HG03039 (cell line): Measurements from ENCODE around the gene IL10RB.

Source experiments
- ATAC-seq: cut with Tn5 transposase; IDR thresholded peaks from one replicate; pipeline ENCODE4 v1.9.1; 2021; ENCODE audit warnings: mild to moderate bottlenecking, moderate library complexity; ENCODE audit not compliant: unreplicated experiment

Gene IL10RB

GRCh38 chr21:33265664-33266049 is 510 bp upstream of the IL10RB start:
- ATAC-seq = no peak

- ATAC-seq = no peak
Observed at GRCh38 chr21:33266789-33267135, 595 bp downstream of the IL10RB start.

- no peak for ATAC-seq
Observed at GRCh38 chr21:33267250-33267649, 1.1 kb downstream of the IL10RB start.

GRCh38 chr21:33268393-33268736 is 2.2 kb downstream of the IL10RB start:
- ATAC-seq = no peak

GRCh38 chr21:33268737-33269441 is 2.7 kb downstream of the IL10RB start:
- ATAC-seq = peak; percentile 53

GRCh38 chr21:33270986-33271385 is 4.8 kb downstream of the IL10RB start:
- no peak for ATAC-seq

- no peak for ATAC-seq
Observed at GRCh38 chr21:33273044-33273443, 6.9 kb downstream of the IL10RB start.

- no peak for ATAC-seq
Observed at GRCh38 chr21:33278721-33279120, 12.6 kb downstream of the IL10RB start.

GRCh38 chr21:33279330-33279820 is 13.2 kb downstream of the IL10RB start:
- ATAC-seq = no peak

GRCh38 chr21:33281096-33281652 is 15.0 kb downstream of the IL10RB start:
- ATAC-seq = no peak

- no peak for ATAC-seq
Observed at GRCh38 chr21:33283203-33283602, 17.0 kb downstream of the IL10RB start.

GRCh38 chr21:33286076-33286475 is 19.9 kb downstream of the IL10RB start:
- no peak for ATAC-seq

GRCh38 chr21:33286600-33287456 is 20.7 kb downstream of the IL10RB start:
- no peak for ATAC-seq

- no peak for ATAC-seq
Observed at GRCh38 chr21:33289199-33289819, 23.1 kb downstream of the IL10RB start.

- no peak for ATAC-seq
Observed at GRCh38 chr21:33290441-33290840, 24.3 kb downstream of the IL10RB start.

- no peak for ATAC-seq
Observed at GRCh38 chr21:33291686-33292085, 25.5 kb downstream of the IL10RB start.

GRCh38 chr21:33292724-33293123 is 26.6 kb downstream of the IL10RB start:
- no peak for ATAC-seq

- ATAC-seq = no peak
Observed at GRCh38 chr21:33293136-33293535, 27.0 kb downstream of the IL10RB start.

- ATAC-seq = no peak
Observed at GRCh38 chr21:33293811-33294216, 27.6 kb downstream of the IL10RB start.

GRCh38 chr21:33296156-33296555 is 30.0 kb downstream of the IL10RB start:
- no peak for ATAC-seq

GRCh38 chr21:33299181-33299752 is 33.1 kb downstream of the IL10RB start:
- ATAC-seq = peak; percentile 53
